GM21447 (cell line): ENCODE measurements around the gene TREM1.
"Not testable (repeated sequence)": the region's sequence is repeated elsewhere in the genome, so short reads cannot be mapped to it uniquely, and the experiment has no call there.

Source experiments
- ATAC-seq: cut with Tn5 transposase; IDR thresholded peaks from one replicate; pipeline ENCODE4 v1.9.1; 2021; ENCODE audit not compliant: unreplicated experiment

TREM1 gene

DNA sequence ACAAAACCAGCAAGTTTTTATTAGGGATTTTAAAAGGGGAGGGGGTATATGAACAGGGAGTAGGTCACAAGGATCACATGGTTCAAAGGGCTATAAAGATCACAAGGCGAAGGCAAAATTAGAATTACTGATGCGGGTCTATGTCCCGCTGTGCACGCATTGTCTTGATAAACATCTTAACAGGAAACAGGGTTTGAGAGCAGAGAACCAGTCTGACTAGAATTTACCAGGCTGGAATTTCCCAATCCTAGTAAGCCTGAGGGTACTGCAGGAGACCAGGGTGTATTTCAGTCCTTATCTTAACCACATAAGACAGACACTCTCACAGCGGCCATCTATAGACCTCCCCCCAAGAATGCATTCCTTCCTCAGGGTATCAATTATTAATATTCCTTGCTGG, 10.8 kb upstream of the TREM1 start:
- ATAC-seq: not testable (repeated sequence)

DNA sequence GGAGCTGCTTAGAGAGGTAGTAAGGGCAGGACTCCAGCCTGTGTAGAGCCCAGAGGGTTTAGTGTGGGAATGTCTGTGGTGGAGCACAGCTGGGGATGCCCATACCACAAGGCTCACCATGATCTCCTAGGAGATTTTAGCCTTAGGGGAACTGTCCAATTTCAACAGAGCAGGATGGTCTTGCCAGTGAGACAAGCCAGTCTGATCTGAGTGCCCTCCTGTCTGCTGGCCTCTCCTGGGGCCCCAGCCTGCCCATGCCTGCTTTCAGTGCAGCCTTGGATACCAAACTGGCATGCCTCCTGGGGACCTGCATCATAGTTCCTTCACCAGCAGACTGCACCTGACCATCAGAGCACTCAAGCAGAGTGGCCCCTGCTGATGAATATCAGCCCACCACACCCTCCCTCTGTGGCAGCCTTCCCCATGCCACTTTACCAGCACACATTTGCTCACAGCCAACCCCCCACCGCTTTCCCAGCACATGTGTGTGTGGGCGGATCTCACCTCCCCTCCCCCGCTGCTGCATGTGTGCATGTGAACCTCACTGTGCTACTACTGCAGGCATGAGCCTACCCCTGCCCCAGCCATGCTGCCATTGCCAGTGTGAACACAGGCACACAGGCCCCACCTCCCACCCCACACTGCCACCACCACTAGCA, 7.9 kb upstream of the TREM1 start:
- no peak for ATAC-seq

DNA sequence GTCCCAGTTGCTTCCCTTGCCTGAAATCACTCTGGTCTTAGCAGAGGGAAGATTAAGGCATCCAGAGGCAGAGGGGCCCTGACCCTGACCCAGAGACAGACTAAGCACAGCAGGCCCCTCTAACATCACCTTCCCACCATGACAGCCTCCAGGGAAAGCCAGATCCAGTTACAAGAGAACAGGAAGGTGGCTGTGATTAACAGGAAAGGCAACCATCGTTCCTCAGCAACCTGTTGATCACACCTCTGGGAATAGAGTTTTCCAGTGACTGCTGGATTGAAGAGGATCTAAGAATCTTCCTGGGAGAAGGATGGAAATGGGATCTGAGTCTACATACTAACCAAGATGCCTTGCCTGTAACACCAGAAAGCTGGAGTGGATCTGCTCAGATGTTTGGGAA, 5.2 kb upstream of the TREM1 start:
- no peak for ATAC-seq

DNA sequence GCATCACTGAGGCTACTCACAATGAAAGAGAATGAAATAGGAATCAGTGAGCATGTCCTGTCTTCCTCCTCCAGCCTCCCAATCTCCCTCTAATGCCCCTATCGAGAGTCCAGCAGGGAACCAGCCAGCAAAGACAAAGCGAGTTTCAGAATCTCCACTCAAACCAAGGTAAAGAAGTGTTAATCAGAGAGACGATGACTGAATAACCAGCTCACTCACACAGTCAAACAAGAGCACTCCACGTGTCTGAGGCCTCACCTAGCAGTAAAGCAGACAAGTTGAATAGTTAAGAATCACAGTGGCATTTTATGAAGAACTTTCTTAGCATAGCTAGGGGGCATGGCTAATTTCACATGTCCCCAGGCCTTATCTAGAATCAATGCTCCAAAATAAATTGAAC, 3.3 kb upstream of the TREM1 start:
- ATAC-seq: no peak

DNA sequence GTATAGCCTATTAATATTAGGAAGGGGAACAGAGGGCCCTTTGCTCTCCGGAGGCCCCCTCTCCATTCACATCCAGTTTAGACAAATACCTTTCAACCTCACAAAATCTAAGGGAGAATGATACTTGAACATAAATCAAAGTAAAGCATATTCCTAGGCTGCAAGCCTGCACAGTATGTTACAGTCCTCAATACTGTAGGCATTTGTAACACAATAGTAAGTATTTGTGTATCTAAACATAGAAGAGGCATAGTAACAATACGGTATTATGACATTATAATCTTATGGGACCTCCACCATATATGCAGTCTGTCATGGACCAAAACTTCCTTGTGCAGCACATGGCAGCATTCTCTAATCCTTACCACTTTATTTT, 2.3 kb upstream of the TREM1 start:
- ATAC-seq: peak; percentile 13

DNA sequence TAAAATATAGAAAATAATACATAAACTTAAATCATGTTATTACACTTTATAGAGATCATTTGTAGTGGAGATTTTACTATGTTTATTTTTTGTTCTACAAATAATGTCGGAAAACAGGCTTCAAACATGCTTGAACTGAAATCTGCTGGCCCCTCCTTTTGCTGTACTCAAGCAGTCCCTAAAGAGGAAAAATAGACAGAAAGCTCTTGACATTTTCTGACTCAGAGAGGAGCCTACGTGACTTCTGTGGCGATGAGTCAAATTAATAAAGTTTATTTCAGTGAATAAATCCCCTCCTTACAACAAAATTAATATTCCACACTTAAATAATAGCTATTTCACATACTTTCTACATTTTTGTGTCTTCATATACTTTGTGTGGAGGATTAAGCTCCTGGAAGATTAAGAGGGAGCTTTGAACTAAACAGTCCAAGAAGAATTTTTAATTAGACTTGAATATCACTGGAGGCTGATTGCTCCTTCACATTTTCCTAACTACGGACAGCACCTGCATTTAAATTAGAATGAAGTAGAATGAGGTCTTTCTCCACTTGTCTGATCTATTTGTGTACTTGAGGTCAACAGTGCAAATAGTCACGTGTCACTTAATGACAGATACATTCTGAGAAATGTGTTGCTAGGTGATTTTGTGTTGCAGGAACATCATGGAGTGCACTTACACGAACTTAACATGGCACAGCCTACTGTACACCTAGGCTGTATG, 1.7 kb upstream of the TREM1 start:
- peak; percentile 51 for ATAC-seq

DNA sequence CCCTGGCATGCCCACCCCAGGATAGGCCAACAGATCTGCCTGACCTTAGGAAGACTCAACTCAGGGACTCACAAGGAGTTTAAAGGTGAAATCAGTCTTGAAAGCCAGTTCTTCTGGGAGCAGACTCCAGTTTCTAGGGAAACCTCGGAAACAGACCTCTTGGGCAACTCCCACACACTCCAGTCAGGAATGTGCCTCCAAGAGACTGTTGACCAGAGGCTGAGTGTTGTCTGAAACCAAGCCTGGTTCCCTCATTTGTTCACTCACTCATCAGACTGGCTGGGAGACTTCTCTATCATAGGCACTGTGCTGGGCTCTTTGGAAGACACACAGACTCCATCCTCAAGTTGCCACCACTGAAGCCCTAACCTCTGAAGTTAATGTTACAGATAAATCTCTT, 1.8 kb downstream of the TREM1 start:
- no peak for ATAC-seq

DNA sequence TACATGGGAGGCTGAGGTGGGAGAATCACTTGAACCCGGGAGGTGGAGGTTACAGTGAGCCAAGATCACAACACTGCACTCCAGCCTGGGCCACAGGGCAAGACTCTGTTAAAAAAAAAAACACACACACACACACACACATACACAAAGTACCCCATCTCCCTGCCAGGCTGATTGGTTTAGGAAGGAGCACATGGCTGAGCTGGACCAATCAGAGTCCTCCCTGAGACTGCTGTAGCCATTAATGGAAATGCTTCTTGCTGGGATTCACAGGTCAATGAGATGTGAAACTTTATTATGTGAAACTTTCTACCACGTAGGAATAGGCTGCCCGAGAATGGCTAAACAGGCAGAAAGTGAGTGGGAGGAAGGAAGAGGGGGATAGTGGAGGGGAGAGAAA, 2.9 kb downstream of the TREM1 start:
- ATAC-seq: no peak

DNA sequence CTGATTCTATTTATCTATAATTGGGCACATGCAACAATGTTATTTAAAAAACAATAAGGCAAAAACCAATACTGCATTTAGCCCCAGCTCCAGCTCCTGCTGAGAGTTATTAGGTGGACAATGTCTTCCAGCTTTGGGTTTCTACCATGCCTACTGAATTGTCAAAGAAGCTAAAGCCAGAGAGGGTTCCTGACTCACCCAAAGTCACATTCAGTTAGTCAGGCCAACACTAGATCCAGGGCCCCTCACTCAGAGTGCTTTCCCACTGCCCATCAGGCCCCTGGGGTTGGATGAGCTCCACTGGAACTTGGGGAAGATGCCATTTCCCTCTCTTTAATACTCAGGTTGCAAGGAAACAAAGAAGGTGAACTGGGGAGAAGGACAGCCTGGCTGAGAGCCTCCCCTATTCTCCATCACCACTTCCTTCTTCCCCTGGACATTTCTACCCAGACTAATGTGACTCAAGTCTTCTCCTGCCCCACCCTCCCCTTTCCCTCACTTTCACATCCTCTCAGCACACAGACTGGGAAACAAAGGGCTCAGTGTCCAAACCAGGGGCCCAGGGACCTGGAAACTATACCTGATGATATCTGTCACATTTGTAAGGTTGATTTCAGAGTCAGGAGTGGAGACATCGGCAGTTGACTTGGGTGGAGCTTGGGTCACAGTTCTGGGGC, 6.0 kb downstream of the TREM1 start:
- ATAC-seq: no peak

DNA sequence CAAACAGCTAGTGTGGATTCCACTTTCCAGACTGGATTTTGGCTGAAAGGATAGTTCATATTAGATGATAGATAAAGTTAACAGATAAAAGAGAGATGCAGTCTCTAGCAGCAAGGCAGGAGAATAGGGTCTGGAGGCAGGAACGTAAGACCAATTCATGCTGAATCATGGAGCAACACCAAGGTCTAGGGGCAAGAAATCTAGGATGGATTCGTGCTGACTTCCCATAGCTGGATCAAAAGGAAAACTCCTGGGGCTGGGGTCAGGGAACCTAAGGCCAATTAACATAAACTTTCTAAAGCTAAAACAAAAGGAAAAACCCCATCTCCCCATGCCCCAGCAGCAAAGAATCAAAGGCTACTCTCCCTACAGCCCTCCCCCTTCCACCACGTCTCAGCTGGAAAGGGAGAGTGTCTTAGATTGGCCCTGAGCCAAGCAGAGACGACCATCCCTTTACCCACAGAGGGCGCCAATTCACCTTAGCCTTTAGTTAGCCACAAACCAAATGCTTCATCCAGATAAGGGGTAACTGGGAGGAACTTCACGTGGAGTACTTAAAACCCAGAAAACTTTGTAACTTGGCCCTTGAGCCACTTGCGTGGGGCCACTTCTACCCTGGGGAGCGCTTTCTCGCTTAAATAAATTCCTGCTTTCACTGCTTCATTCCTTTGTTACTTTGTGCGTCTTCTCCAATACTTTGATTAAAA, 7.6 kb downstream of the TREM1 start:
- ATAC-seq: no peak

DNA sequence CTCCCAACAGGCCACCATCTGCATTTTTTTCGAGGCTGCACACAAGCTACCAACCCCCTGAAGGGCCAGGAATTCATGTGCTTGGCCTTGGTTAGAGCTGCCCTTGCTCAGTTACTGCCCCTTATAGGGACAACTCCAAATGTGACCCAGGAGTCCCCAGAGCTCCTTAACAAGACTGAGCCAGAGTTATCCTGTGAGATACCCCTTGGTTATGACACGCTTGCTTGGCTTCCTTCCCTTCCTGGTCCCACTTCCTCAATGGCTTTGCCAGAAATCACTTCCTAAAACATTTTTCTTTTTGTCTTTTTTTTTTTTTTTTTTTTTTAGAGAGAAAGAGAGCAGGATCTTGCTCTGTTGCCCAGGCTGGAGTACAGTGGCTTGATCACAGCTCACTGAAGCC, 8.9 kb downstream of the TREM1 start:
- no peak for ATAC-seq

DNA sequence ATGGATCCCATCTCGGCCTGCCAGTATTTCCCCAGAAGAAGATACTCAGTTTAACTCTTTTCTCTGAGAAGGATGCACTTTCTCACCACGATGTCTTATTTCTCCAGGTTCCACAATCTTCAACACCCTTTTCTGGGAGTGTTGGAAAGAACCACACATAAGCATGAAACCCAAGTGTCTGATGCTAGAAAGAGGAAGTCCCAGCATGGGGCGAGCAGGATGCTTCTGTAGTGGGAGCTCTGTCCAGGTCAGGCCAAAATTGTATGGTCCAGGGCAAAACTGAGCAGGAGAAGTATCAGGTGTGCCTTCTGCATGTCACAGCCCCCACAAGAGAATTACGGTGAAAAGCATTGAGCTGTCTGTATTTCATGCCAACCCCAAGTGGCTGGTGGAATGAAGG, 11.0 kb downstream of the TREM1 start:
- ATAC-seq: no peak

DNA sequence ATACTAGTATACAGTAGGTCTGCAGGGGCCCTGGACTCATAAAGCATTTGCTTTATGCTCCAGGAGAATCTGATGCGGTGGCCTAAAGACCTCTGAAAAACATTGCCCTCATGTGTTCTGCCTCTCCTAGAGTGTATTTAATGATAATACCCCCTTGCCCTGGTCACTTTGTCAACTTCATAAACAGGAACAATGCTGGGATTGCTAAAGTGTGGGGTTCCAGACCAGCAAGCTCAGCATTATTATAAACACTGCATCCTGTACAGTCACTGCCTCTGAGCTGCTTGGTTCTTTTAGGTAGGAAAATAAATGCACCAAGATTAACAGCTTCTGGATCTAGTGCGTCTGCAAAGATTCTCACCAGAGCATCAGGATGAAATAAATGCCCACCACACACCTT, 12.2 kb downstream of the TREM1 start:
- no peak for ATAC-seq

DNA sequence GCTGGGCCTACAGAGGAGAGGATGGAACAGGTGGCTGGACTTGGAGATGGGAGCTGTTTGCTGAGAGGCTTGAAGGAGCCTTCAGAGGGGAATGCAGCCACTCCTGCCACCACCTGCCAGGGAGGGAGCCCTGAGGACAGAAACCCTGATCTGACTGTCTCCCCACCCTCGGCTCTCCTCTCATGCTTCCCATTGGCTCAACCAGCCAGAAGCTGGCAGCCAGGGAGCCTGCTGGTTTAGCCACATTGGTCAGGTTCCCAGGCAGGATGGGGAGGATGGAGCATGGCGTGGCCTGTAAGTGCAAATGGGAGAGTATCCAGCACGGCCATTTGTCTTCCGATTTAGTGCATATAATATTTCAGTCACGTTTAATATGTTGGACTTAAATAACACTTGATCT, 12.8 kb downstream of the TREM1 start:
- no peak for ATAC-seq

DNA sequence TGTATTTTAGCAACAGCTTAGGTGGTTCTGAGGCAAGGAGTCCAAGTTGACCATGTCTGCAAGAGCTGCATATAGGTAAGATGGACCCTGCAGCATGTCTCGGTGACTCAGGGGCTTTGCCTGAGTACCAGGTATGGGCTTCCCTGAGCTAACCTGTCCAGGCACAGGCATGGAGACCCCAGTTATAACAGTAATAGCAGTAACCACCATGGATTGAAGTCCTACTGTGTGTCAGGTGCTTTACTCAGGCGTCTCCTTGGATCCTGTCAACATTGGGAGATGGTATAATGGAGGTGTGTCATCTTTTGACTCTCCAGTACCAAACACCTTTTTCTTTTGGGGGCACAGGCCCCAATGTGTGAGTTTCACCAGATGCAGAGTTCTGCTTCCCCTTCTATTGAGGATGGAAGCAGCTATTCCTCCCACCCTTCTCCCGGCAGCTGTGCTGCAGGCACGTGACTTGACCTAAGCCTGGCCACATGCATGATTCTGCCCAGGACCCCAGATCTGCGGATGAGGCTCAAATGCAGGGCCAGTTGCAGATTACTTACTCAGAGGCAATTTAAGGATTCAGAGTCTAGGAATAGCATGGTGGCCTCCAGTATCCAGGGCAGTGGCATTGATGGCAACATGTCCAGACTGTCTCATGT, 13.8 kb downstream of the TREM1 start:
- no peak for ATAC-seq

DNA sequence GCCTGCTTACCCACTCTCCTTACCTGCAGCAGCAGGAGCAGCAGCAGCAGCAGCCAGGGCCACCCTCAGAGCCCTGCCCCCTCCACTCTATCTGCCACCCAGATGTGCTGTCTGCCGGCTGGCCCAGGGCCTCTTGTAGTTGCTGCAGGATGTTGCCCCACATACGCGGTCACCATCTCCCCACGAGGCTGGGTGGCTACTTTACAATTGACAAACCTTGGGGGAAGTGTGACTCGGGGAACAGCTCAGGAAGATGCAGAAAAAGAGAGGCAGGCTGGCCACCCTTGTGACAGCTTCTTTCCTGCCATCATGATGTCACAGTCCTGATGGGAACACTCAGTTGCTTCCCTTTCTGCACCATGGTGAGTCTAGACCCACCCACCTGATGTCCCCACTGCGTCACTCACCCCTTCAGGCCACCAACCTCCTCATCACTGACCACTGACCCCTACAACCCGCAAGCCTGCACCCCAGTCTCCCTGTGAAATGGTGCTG, 14.5 kb downstream of the TREM1 start:
- no peak for ATAC-seq

DNA sequence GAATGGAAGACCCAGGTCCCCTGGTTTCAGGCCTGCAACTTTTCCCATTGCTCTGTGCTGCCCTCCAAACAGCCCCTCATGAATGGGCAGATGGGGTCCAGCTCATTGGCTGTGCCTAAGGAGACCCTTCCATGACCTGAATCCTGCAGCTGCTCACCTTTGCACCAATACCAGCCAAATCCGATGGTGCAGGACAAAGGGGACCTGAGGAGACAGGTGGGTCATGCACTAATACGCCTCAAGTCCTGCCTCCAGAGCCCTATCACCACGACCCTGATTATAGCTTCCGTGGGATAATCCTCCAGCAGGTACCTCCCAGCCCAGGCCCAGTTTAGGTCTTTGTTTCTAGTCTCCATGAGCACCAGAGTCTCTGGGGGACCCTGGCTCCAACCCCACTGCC, 16.8 kb downstream of the TREM1 start:
- no peak for ATAC-seq

DNA sequence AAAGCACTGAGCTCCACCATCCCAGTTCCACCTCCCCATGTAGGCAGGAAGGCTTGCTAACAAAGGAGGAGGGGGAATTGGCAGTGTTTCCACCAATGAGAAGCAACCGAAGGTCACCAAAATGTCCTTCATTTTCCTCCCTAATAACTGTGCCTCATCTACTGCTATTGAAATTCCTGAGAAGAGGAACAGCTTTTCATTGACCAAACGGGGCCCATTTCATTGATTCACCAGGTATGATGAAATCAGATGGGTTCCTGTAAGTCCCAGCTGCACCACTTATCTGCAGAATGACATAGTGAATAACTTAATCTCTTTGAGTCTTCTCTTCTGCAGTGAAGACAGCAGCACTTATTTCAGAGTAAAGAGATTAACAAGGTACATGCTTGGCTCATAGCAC, 17.3 kb downstream of the TREM1 start:
- no peak for ATAC-seq

DNA sequence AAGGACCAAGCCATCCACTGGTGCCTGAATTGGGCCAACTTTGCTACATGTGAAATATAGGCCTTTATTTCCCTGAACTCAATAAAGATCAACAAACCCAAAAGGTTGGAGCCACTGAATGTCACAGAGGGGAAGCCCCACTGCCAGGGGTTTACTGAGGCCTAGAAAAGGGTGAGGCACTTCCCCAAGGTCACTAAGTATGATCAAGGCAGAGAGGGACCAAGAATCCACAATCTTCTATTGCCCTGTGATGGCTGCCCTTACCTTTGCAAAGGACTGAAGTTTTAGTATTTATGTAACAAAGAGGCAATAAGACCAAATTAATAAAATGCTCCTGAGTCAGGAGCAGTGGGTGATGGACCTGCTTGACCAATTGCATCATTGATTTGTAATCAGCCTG, 18.0 kb downstream of the TREM1 start:
- no peak for ATAC-seq

DNA sequence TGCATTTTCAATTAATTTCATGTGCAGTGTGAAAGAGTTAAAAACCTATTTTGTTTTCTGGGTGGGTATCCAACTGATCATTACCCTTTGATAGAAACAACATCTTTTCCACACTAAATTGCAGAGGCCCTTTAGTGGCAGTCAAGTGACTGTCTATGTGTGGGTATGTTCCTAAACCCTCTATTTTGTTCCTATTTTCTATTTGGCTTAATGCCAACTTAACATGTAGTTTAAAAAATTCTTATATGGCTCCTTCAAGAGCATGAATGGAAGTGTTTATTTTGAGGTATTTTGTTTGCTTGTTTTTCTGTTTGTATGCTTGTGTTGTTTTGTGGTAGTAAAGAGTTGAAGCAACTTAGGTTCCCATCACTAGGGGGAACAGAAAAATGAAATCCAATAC, 19.9 kb downstream of the TREM1 start:
- ATAC-seq: no peak

DNA sequence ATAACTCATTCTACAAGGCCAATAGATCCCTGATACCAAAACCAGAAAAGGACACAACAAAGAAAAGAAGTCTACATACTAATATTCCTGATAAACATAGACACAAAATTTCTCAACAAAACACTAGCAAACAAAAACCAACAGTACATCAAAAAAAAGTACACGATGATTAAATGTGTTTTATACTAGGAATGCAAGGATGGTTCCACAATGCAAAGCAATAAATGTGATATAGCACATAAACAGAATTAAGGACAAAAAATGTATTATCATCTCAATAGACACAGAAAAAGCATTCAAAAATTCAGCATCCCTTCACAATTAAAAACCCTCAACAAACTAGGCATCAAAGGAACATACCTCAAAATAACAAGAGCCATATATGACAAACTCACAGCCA, 23.2 kb downstream of the TREM1 start:
- ATAC-seq: no peak
